Measurements from ENCODE around the gene NLGN1.

NLGN1 gene

GRCh38 chr3:174159604-174160003, 762.1 kb downstream of the NLGN1 start:
- DNase-seq (no peak), ATAC-seq (no peak)
- Mint-ChIP-seq H3K4me3 (no peak overlapping the region), H3K4me1 (no peaks in the 10 kb centered on the region), H3K27me3 (no peaks in the 10 kb centered on the region), H3K27ac (no peak overlapping the region), H3K9me3 (peaks cover 7 to 15% of the 10 kb centered on the region in 2 donors)

DNA sequence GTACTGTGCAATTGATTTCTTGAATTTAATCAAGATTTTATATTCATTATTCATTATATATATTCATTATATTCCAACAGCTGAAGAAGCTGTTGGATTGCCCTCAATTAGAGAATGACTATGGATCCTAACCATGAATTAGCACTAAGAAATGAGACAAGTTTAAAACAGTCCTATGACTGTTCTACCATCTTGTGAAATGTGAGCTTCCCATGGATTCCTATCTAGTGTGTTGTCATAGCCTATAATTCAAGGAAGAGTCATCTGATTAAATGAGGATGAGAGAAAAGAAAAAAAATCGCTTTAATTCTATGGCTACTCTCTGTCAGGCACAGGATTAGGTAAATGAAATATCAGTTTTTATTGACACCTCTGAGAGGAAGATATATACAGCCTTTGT, 765.0 kb downstream of the NLGN1 start:
- Mint-ChIP-seq H3K4me3 (no peak overlapping the region), H3K4me1 (no peaks in the 10 kb centered on the region), H3K27ac (no peak overlapping the region), H3K27me3 (no peaks in the 10 kb centered on the region), H3K9me3 (peaks cover 28 to 35% of the 10 kb centered on the region in 2 donors)
- ATAC-seq, result no peak
- DNase-seq, result no peak

DNA sequence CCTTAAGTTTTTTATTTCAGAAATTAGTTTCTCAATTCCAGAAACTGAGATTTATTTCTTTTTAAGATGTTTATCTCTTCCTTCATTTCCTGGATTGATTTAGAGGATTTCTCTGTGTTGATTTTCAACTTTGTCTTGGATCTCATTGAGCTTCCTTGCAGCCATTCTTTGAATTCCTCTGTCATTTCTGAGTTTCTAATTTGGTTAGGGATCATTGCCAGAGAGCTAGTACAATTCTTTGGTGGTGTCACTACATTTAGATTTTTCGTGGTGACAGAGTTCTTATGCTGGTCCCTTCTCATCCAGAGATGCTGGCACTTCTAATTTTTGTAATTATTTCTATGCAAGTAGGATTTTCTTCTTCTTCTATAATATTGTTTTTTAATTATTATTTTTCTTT, 770.5 kb downstream of the NLGN1 start:
- Mint-ChIP-seq H3K27ac (no peak overlapping the region), H3K4me1 (no peaks in the 10 kb centered on the region), H3K9me3 (peaks cover 19 to 43% of the 10 kb centered on the region in 2 donors), H3K27me3 (no peaks in the 10 kb centered on the region), H3K4me3 (no peak overlapping the region)
- DNase-seq, result no peak
- no peak for ATAC-seq

DNA sequence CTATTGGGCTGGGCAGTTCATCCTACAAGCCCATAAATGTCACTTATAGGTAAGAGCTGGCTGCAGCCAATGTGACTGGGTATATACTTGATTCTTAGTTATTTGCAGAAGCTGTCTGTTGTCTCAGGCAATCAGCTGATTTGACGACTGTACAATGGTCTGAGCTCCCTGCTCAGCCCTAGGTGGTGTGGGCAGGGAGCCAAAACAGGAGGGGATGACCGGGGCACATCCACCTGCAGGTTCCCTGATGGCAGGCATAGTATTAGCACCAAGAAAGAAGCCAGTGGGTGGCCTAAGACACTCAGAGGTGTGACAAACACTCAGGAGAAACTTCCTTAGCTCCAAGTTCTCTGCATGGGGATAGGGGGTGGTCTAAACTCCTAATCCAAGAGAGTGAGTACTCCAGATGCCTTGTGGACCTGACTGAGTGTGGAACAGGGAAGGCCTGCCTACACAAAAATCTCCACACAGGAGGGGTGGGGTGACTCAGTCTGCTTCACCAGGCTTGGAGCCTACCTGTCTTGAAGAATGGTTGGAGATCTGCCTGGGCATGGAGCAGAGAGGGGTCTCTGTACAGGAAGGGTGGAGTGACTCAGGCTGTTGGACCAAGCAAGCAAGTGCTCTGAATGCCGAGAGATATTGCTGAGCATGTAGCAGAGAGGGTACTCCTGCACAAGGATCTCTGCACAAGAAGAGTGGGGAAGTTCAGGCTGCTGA, 771.2 kb downstream of the NLGN1 start:
- Mint-ChIP-seq H3K9me3 (peaks cover 21 to 43% of the 10 kb centered on the region in 2 donors), H3K27me3 (no peaks in the 10 kb centered on the region), H3K4me3 (no peak overlapping the region), H3K27ac (no peak overlapping the region), H3K4me1 (no peaks in the 10 kb centered on the region)
- ATAC-seq, result no peak
- no peak for DNase-seq

DNA sequence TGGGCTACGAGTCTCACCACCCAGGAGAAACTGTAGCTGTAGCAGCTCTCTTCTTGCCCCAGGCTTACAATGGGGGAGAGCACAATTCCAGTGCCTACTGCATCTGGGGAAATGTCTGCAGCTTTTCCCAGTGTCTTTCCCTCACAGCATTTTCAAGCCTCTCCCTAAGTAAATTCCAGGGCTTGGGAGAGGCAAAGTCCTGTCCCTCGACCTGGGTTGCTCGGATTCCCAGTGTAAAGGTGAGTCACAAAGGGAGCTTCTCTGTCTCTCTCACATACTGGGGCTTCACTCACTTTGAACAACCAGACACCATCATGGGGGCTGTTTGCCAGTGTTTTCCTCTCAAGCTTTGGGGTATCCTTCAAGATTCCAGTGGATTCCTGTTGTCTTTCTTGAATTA, 772.2 kb downstream of the NLGN1 start:
- Mint-ChIP-seq H3K27ac (no peak overlapping the region), H3K9me3 (peaks cover 20 to 35% of the 10 kb centered on the region in 2 donors), H3K4me3 (no peak overlapping the region), H3K4me1 (no peaks in the 10 kb centered on the region), H3K27me3 (no peaks in the 10 kb centered on the region)
- no peak for DNase-seq
- ATAC-seq, result no peak

DNA sequence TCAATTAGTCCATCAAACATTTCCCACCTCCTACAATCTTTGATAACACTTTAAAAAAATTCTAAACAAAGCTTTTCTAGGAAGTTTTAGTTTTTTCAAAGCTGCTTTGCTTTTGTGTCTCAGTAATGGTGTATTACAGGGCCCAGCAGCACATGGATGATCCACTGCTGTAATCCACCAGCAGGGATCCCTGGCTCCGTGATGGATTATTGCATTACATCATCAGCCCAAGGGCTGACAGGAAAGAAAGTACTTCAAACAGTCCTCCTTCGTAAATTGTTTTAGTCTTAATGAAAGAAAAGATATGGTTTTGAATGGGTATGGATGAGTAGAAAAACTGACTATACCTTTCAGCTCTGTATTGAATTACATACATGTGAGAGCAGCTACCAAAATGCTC, 772.7 kb downstream of the NLGN1 start:
- Mint-ChIP-seq H3K4me1 (no peaks in the 10 kb centered on the region), H3K4me3 (no peak overlapping the region), H3K27ac (no peak overlapping the region), H3K9me3 (peaks cover 18 to 30% of the 10 kb centered on the region in 2 donors), H3K27me3 (no peaks in the 10 kb centered on the region)
- DNase-seq, result no peak
- ATAC-seq, result no peak

GRCh38 chr3:174186377-174186989, 788.9 kb downstream of the NLGN1 start:
- H3K9me3 Mint-ChIP-seq, result no peaks in the 10 kb centered on the region
- no peak for ATAC-seq
- no peak overlapping the region for H3K4me3 Mint-ChIP-seq
- H3K4me1 Mint-ChIP-seq, result peaks cover 4% of the 10 kb centered on the region
- no peak for DNase-seq
- H3K27ac Mint-ChIP-seq, result no peak overlapping the region
- H3K27me3 Mint-ChIP-seq, result no peaks in the 10 kb centered on the region

- no peak overlapping the region for H3K4me3 Mint-ChIP-seq
- peaks cover 8% of the 10 kb centered on the region for H3K4me1 Mint-ChIP-seq
- no peak for DNase-seq
- no peak overlapping the region for H3K27ac Mint-ChIP-seq
- H3K27me3 Mint-ChIP-seq, result no peaks in the 10 kb centered on the region
- H3K9me3 Mint-ChIP-seq, result no peaks in the 10 kb centered on the region
- ATAC-seq, result no peak
These were observed 793.8 kb downstream of the NLGN1 start for GRCh38 chr3:174191380-174191779.

- ATAC-seq (no peak), DNase-seq (no peak)
- peaks cover 8% of the 10 kb centered on the region for H3K4me1 Mint-ChIP-seq
- no peaks in the 10 kb centered on the region for H3K27me3 Mint-ChIP-seq
- H3K4me3 Mint-ChIP-seq, result no peak overlapping the region
- H3K27ac Mint-ChIP-seq, result no peak overlapping the region
- H3K9me3 Mint-ChIP-seq, result no peaks in the 10 kb centered on the region
These were observed 794.4 kb downstream of the NLGN1 start for GRCh38 chr3:174191895-174192294.

- DNase-seq (no peak), ATAC-seq (no peak)
- no peak overlapping the region for H3K27ac Mint-ChIP-seq
- peaks cover 8% of the 10 kb centered on the region for H3K4me1 Mint-ChIP-seq
- H3K4me3 Mint-ChIP-seq, result no peak overlapping the region
- no peaks in the 10 kb centered on the region for H3K9me3 Mint-ChIP-seq
- no peaks in the 10 kb centered on the region for H3K27me3 Mint-ChIP-seq
These were observed 794.9 kb downstream of the NLGN1 start for GRCh38 chr3:174192471-174192870.

DNA sequence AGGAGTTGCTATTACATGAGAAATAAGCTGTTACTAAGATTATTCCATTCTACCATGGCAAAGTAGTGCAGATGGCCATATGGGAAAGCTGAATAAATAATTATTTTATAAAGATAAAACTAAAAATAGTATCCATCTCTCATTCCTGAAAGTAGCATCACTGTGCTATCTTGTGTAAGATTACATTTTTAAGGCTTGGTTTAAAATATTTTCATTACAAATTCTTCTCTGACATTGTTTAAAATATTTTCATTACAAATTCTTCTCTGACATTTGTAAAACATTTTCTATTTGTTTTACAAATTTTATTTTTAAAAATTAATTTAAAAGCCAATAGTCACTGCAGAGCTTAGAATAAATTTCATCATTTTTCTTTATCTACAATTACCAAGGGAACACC, 796.1 kb downstream of the NLGN1 start:
- Mint-ChIP-seq H3K27me3 (no peaks in the 10 kb centered on the region), H3K4me3 (no peak overlapping the region), H3K27ac (no peak overlapping the region), H3K9me3 (no peaks in the 10 kb centered on the region), H3K4me1 (peaks cover 8% of the 10 kb centered on the region)
- DNase-seq (no peak), ATAC-seq (no peak)

DNA sequence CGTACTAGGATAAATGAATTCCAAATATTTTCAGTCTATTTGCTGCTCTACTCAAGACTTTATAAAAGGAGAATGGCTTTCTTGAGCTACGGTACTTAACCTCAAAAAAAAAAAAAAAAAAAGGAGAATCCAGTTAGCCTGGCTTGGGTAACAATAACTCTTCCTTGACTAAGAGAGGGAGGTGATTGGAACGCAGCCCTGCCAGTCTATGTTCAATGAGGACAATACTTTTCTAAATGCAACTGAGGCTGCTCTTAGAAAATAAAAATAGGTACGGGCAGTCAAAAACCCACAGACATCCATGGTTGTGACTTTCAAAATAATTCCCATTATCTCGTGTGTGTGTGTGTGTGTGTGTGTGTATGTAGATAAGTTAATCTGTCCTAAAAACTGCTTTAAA, 799.9 kb downstream of the NLGN1 start:
- H3K27me3 Mint-ChIP-seq, result no peaks in the 10 kb centered on the region
- H3K4me1 Mint-ChIP-seq, result no peaks in the 10 kb centered on the region
- no peak for ATAC-seq

GRCh38 chr3:174198199-174198598, 800.7 kb downstream of the NLGN1 start:
- ATAC-seq, result no peak
- no peak for DNase-seq
- Mint-ChIP-seq H3K4me1 (no peaks in the 10 kb centered on the region), H3K27ac (no peak overlapping the region), H3K27me3 (no peaks in the 10 kb centered on the region), H3K9me3 (no peaks in the 10 kb centered on the region), H3K4me3 (no peak overlapping the region)

More for the DNA sequence above, 799.9 kb downstream of the NLGN1 start:
- DNase-seq, result no peak
- no peak overlapping the region for H3K27ac Mint-ChIP-seq
- H3K9me3 Mint-ChIP-seq, result no peaks in the 10 kb centered on the region
- no peak overlapping the region for H3K4me3 Mint-ChIP-seq

DNA sequence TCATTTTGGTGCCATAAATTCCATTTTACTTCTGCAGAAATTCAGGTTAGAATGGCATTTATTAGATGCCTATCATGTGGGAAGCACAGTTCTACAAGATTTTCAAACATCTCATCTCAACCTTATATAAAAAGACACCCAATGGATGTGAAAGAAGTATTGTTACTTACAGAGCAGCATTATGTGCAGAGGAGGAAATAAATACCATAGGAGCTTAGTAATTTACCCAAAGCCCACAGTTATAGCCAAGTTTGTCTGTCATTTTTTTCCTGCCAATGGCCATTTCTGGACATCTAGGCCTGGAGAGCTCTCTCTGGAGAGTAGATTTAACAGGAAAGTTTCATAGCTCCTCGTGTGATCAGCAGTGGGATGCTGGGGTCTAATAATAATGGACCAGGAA, 802.2 kb downstream of the NLGN1 start:
- ATAC-seq, result no peak
- no peak overlapping the region for H3K27ac Mint-ChIP-seq
- H3K9me3 Mint-ChIP-seq, result no peaks in the 10 kb centered on the region
- no peak for DNase-seq
- no peaks in the 10 kb centered on the region for H3K27me3 Mint-ChIP-seq
- no peak overlapping the region for H3K4me3 Mint-ChIP-seq
- H3K4me1 Mint-ChIP-seq, result no peaks in the 10 kb centered on the region

- Mint-ChIP-seq H3K4me3 (no peak overlapping the region), H3K27me3 (no peaks in the 10 kb centered on the region), H3K4me1 (no peaks in the 10 kb centered on the region), H3K9me3 (no peaks in the 10 kb centered on the region), H3K27ac (no peak overlapping the region)
- no peak for DNase-seq
- no peak for ATAC-seq
These were observed 804.6 kb downstream of the NLGN1 start for GRCh38 chr3:174202116-174202515.

DNA sequence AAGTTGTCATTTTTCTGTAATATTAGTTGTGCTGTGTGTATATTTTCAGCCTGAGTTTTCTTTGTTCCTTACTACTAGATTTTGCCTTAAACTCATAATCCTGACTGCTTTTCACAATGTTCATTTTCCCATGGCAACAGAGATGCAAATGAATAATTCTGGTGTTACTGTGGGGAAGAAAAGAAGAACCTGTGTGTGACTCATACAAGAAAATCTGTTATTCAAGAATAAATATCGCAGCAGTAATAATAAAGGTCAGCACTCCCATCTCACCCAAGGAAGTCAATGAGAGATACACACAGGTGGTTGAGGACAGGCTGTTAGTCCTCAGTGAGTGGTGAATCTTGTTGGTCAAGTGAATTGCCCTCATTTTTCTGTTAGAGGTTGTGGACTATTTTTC, 805.0 kb downstream of the NLGN1 start:
- H3K4me1 Mint-ChIP-seq, result no peaks in the 10 kb centered on the region
- no peaks in the 10 kb centered on the region for H3K9me3 Mint-ChIP-seq
- no peak overlapping the region for H3K27ac Mint-ChIP-seq
- no peaks in the 10 kb centered on the region for H3K27me3 Mint-ChIP-seq
- DNase-seq, result no peak
- ATAC-seq, result no peak
- no peak overlapping the region for H3K4me3 Mint-ChIP-seq

DNA sequence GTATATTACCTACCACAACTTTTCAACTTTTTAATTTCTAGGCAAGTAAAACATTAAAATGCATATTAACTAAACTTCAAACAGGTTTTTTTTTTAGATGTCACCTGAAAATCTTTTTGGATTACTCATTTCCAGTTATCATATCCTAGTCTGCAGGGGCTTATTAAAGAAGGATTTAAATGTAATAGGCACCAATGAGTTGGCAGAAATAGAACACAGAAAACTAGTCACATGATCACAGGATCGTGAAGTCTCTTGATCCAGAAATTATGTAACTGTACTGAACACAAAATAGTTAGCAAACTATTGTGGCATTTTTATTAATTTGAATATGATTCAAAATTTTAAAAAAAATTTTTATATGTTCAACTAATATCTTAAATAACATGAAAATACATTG, 807.2 kb downstream of the NLGN1 start:
- no peaks in the 10 kb centered on the region for H3K9me3 Mint-ChIP-seq
- no peaks in the 10 kb centered on the region for H3K27me3 Mint-ChIP-seq
- H3K4me3 Mint-ChIP-seq, result no peak overlapping the region
- no peaks in the 10 kb centered on the region for H3K4me1 Mint-ChIP-seq
- ATAC-seq (no peak), DNase-seq (no peak)
- H3K27ac Mint-ChIP-seq, result no peak overlapping the region

All from stimulated activated naive CD8-positive, alpha-beta T cell treated with anti-CD3 and anti-CD28 coated beads, Interleukin-15, amount 100 ng/mL, for 72 hours (primary cell).